PC-3 (cell line): ENCODE data around the gene PLCB4.

Experiments used
- EZH2 ChIP-seq: fragments of 300-600 bp; sonication (generic); IDR thresholded peaks from one replicate; pipeline ENCODE4 v1.6.1; 2017; ENCODE audit warnings: antibody characterized with exemption, mild to moderate bottlenecking, low read length; ENCODE audit not compliant: unreplicated experiment
- EZH2phosphoT487 ChIP-seq: fragments of 300-600 bp; sonication (generic); IDR thresholded peaks from 2 replicates; pipeline ENCODE4 v1.6.1; 2018; ENCODE audit warnings: mild to moderate bottlenecking, antibody characterized with exemption, low read length, borderline replicate concordance
- TF ChIP-seq, protein P1 (sequence below): fragments of 300-600 bp; sonication (generic); conservative IDR thresholded peaks from 2 replicates; pipeline ENCODE4 v1.5.1; 2017; ENCODE audit warnings: antibody characterized with exemption, low read depth, mild to moderate bottlenecking, low read length

DNA sequence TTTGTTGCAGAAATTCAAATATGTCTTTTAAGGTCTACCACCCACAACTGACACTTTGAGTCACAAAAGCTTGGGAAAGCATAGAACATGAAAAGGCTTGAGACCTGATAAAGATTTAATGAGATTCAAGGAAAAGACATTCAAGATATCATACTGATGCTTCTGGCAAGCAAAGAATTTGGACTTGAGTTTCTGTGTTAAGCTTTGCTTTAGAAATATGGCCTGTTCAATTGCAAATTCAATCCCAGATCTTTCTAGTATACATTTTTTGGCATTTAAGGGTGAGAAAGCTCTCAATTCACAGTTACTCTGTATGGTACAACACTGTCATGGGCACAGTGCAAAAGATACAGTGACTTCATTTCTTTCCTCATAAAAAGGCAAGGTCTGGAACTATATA is 406.6 kb downstream of the PLCB4 start:
- TF ChIP-seq, protein P1, sequence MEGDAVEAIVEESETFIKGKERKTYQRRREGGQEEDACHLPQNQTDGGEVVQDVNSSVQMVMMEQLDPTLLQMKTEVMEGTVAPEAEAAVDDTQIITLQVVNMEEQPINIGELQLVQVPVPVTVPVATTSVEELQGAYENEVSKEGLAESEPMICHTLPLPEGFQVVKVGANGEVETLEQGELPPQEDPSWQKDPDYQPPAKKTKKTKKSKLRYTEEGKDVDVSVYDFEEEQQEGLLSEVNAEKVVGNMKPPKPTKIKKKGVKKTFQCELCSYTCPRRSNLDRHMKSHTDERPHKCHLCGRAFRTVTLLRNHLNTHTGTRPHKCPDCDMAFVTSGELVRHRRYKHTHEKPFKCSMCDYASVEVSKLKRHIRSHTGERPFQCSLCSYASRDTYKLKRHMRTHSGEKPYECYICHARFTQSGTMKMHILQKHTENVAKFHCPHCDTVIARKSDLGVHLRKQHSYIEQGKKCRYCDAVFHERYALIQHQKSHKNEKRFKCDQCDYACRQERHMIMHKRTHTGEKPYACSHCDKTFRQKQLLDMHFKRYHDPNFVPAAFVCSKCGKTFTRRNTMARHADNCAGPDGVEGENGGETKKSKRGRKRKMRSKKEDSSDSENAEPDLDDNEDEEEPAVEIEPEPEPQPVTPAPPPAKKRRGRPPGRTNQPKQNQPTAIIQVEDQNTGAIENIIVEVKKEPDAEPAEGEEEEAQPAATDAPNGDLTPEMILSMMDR: no peak
- TF ChIP-seq EZH2: no peak
- no peak for TF ChIP-seq EZH2phosphoT487
